Measurements from ENCODE around the gene IMMP2L. TPM values are rescaled to one million over a fixed set of nuclear protein-coding genes. Genes with fewer than 3 reads are reported as not detected.

IMMP2L gene
- polyA plus RNA-seq, 1 of the 3 experiments (the other 2 are of a cell fraction), result 10.7 TPM

DNA sequence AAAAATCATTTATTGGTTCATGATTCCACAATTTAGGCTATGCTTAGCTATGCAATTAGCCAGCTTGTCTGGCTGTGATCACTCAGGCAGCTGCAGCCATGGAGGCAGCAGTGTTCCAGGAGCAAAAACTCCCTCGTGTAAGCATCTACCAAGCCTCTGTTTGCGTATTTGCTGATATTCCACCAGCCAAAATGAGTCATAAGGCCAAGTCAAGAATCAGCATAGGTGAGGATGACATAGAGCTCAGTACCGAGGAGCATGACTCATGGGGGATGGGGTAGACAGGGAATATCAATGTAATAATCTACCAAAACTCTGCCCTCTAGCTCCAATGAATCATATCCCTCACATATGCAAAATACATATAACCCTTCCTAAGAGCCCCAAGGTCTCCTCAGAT is 63.3 kb downstream of the IMMP2L start:
- ChIA-PET CTCF (interaction anchor here (0.9 to 1.6 kb wide), 2 partner anchors 9 to 10 kb away, joined by 3 to 9 read pairs; no protein-coding TSS in a partner anchor), POLR2A (no interaction called here)
- WGBS (ENCODE audit: low lambda C conversion rate), result 47% methylated on average over 3 of the region's 3 CpGs

DNA sequence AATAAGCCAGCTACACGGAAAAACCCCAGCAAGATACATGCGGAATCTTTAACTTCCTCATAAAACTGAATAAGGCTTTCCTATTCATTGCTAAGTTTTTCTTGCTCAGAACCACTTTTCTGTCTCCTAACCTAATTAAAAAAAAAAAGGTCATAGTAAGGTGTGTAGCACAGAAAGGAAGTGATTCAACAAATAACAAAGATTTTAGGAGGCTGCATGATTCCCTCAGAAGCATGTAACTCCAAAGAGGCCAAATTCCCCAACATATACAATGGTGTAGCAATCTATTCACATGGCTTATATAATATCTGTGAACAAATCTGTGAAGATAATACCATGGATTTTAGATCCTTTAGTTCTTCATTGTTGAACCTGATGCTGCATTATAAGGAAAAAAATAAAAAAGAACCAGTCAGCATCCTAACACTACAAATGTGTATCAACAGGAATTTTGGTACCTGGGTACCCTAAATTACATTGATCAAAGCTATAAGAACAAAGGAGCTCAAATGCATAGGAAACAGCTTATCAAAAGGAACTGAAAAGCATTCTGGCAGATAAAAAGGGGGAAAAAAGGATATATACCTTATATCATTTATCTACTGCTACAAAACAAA is 63.8 kb downstream of the IMMP2L start:
- no peaks in the 10 kb centered on the region for H4K20me1 ChIP-seq (ENCODE audit: insufficient read depth)
- no peaks in the 10 kb centered on the region for H3K79me2 ChIP-seq (ENCODE audit: insufficient read depth)
- no peaks in the 10 kb centered on the region for H3K27me3 ChIP-seq (ENCODE audit: insufficient read depth)
- WGBS (ENCODE audit: low lambda C conversion rate), result 93% methylated on average over 2 of the region's 2 CpGs
- no peaks in the 10 kb centered on the region for H3K36me3 ChIP-seq (replicated peaks in 1 of 2; ENCODE audit: control insufficient read depth in 1 of 2, insufficient read depth in 2 of 2, low read length in 1 of 2)
- no peaks in the 10 kb centered on the region for H3K9me3 ChIP-seq
- no peak overlapping the region for H3K27ac ChIP-seq (ENCODE audit: low read depth in 2 of 2, low read length in 1 of 2)
- H3K4me2 ChIP-seq, result no peak overlapping the region
- H3K9me2 ChIP-seq, result peaks cover 3% of the 10 kb centered on the region; the same call in 1 of the 2 replicates
- ChIA-PET POLR2A (no interaction called here), CTCF (interaction anchor here (0.8 to 1.6 kb wide), 3 partner anchors 9 to 40 kb away, joined by 3 to 9 read pairs (median 3); no protein-coding TSS in a partner anchor)
- H3K4me1 ChIP-seq (ENCODE audit: control insufficient read depth in 1 of 2, insufficient read depth in 2 of 2, low read depth in 1 of 2, low read length in 1 of 2), result no peaks in the 10 kb centered on the region; a peak in 1 of 4 replicates
- DNase-seq, result no peak
- no peaks in the 10 kb centered on the region for H3F3A ChIP-seq (replicated peaks; ENCODE audit: insufficient read depth)
- TF ChIP-seq ZBTB33 (IDR thresholded peaks at IDR 0.05; ENCODE audit: borderline replicate concordance, low read depth), result no peak
- TF ChIP-seq CHD2 (IDR thresholded peaks at IDR 0.05; ENCODE audit: low read length, partially characterized antibody), result no peak
- no peak for TF ChIP-seq IRF3 (IDR thresholded peaks at IDR 0.05; ENCODE audit: low read depth, low read length)
- TF ChIP-seq MAX (IDR thresholded peaks at IDR 0.05; ENCODE audit: low read depth), result no peak
- TF ChIP-seq FOXJ3 (CRISPR knock-in tag; IDR thresholded peaks at IDR 0.05), result no peak
- TF ChIP-seq POLR2AphosphoS5 (IDR thresholded peaks at IDR 0.05; ENCODE audit: low read depth, low read length), result no peak
- no peak for TF ChIP-seq GATA2 (CRISPR knock-in tag; IDR thresholded peaks at IDR 0.05)
- TF ChIP-seq PBX3 (IDR thresholded peaks at IDR 0.05), result no peak
- TF ChIP-seq JUND (IDR thresholded peaks at IDR 0.05), result no peak
- no peak for TF ChIP-seq EP300 (IDR thresholded peaks at IDR 0.05; ENCODE audit: borderline replicate concordance in 1 of 2, low read depth in 1 of 2, low read length in 1 of 2)
- TF ChIP-seq RCOR1 (IDR thresholded peaks at IDR 0.05; ENCODE audit: low read length), result no peak
- no peak for TF ChIP-seq MXI1 (IDR thresholded peaks at IDR 0.05; ENCODE audit: low read depth, low read length)
- TF ChIP-seq EZH2phosphoT487 (IDR thresholded peaks at IDR 0.05; ENCODE audit: borderline replicate concordance, low read depth), result no peak
- no peak overlapping the region for H2AFZ ChIP-seq (ENCODE audit: low read depth)
- H3K4me3 ChIP-seq (ENCODE audit: low read depth in 2 of 2, low read length in 1 of 2), result no peak overlapping the region
- H3K9ac ChIP-seq, result no peak overlapping the region

More for the DNA sequence above, 63.3 kb downstream of the IMMP2L start:
- no peaks in the 10 kb centered on the region for H3F3A ChIP-seq (replicated peaks; ENCODE audit: insufficient read depth)
- TF ChIP-seq RCOR1 (IDR thresholded peaks at IDR 0.05; ENCODE audit: low read length) (no peak), NFIC (IDR thresholded peaks at IDR 0.05; ENCODE audit: borderline replicate concordance) (no peak), JUND (IDR thresholded peaks at IDR 0.05) (peak; percentile 13; the same call in 1 of the 2 replicates), NRF1 (IDR thresholded peaks at IDR 0.05; ENCODE audit: low read depth, low read length) (no peak), FOSL2 (IDR thresholded peaks at IDR 0.05; ENCODE audit: borderline replicate concordance, low read depth) (peak; percentile 45), ZBTB33 (IDR thresholded peaks at IDR 0.05; ENCODE audit: borderline replicate concordance, low read depth) (no peak)
- H4K20me1 ChIP-seq (ENCODE audit: insufficient read depth), result no peaks in the 10 kb centered on the region
- H3K79me2 ChIP-seq (ENCODE audit: insufficient read depth), result no peaks in the 10 kb centered on the region
- no peak overlapping the region for H3K4me3 ChIP-seq (ENCODE audit: low read depth in 2 of 2, low read length in 1 of 2)
- no peak overlapping the region for H2AFZ ChIP-seq (ENCODE audit: low read depth)
- no peak overlapping the region for H3K4me2 ChIP-seq
- no peaks in the 10 kb centered on the region; a peak in 1 of 4 replicates for H3K4me1 ChIP-seq (ENCODE audit: control insufficient read depth in 1 of 2, insufficient read depth in 2 of 2, low read depth in 1 of 2, low read length in 1 of 2)
- no peaks in the 10 kb centered on the region for H3K36me3 ChIP-seq (replicated peaks in 1 of 2; ENCODE audit: control insufficient read depth in 1 of 2, insufficient read depth in 2 of 2, low read length in 1 of 2)
- H3K27me3 ChIP-seq (ENCODE audit: insufficient read depth), result no peaks in the 10 kb centered on the region
- DNase-seq, result no peak
- H3K9me2 ChIP-seq, result peaks cover 3% of the 10 kb centered on the region; the same call in 1 of the 2 replicates
- H3K9me3 ChIP-seq, result no peaks in the 10 kb centered on the region
- H3K9ac ChIP-seq, result no peak overlapping the region
- H3K27ac ChIP-seq (ENCODE audit: low read depth in 2 of 2, low read length in 1 of 2), result no peak overlapping the region

All from SK-N-SH (cell line).